Measurements from ENCODE around the gene ZKSCAN4.
A peak's percentile ranks its signal among the peaks of the same experiment; 100 is the strongest.

Gene ZKSCAN4

GRCh38 chr6:28208111-28208659, 43.9 kb downstream of the ZKSCAN4 start:
- DNase-seq (ENCODE audit: low read depth): no peak

GRCh38 chr6:28207510-28208110, 44.5 kb downstream of the ZKSCAN4 start:
- peak; percentile 43 for DNase-seq (ENCODE audit: low read depth)

DNA sequence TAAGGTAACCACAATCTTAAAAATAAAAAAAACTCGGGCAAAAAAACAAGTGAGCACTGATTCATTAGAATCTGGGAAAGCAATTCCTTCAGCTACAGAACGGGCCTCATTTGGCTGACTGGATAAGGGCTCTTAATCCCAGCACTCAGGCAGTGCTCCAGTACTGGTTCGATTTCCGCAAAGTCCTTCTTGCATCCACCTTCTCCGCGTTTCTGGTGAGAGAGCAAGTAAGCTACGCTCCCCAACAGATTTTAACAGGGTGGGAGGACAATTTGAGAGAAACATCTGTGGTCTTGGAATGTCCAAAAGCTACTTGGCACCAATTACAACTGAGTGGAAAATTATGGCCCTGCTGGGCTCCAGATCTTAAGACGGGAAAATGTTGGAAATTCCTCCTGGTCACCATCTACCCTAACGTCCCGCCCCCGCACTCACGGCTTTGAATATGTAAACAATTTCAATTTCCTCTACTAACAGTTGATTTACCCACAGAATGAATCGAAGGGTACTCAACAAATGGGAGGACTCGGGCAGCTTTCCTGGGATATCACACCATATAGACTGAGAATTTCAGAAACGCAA, 45.0 kb downstream of the ZKSCAN4 start:
- no peak for DNase-seq (ENCODE audit: low read depth)

DNA sequence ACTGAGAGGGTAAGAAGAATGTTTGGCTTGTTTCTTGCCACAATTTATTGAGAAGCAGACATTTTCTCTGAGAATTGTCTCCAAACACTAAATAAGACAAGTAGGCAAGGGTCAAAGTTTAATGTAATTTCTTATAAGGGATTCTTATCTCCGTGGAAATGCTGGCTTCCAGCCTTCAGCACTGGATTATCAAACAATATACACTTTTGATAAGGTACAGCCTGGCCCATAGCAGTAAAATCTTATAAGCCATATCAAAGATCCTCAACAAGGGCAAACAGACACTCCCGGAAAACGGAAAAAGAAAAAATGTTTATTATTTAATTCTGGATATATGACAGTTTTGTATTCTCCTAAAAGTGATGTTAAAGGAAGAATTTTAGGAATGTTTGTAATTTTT, 45.5 kb downstream of the ZKSCAN4 start:
- no peak for DNase-seq (ENCODE audit: low read depth)

DNA sequence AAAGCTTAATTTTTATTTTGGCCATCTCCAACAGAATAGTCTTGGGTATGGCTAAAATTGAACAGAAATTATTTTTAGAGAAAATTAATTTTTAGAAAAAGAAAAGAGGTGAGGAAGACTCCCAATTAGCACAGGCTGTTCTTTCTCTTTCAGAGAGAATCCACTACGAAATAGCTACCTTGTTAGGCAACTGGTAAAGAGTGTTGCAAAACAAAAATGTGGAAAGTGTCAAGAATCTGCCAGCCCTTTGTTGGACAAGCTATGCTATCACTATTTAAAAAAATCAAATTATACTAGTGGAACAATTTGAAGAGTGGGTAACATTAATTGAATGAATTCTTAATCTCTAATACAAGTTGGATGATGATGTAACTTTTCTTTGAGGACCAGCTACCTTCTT, 46.2 kb downstream of the ZKSCAN4 start:
- DNase-seq (ENCODE audit: low read depth): no peak

DNA sequence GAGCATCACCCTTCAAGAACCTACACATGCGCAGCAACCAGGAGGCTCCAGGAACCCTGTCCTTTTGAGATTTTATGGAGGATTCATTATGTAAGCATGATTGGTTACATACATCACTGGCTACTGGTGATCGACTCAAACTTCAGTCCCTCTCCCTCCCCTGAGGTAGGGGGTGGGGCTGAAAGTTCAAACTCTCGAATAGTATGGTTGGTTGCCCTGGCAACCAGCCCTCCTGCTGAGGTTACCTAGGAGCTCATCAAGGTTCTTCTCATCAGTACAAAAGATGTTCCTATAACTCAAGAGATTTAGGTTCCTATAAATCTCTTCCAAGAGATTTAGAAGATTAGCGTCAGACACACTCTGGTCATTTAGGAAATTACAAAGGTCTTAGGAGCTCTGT, 48.9 kb downstream of the ZKSCAN4 start:
- DNase-seq (ENCODE audit: low read depth): no peak

- DNase-seq (ENCODE audit: low read depth): no peak
Measured at GRCh38 chr6:28200020-28200419, 52.0 kb downstream of the ZKSCAN4 start.
